HG03521 (cell line): ENCODE results near the gene CYP2D6.
"Not testable (repeated sequence)": the region's sequence is repeated elsewhere in the genome, so short reads cannot be mapped to it uniquely, and the experiment has no call there.

Experiments used
- ATAC-seq: cut with Tn5 transposase; IDR thresholded peaks from one replicate; pipeline ENCODE4 v1.9.1; 2021; ENCODE audit warnings: mild to moderate bottlenecking, moderate library complexity; ENCODE audit not compliant: unreplicated experiment

Gene CYP2D6

DNA sequence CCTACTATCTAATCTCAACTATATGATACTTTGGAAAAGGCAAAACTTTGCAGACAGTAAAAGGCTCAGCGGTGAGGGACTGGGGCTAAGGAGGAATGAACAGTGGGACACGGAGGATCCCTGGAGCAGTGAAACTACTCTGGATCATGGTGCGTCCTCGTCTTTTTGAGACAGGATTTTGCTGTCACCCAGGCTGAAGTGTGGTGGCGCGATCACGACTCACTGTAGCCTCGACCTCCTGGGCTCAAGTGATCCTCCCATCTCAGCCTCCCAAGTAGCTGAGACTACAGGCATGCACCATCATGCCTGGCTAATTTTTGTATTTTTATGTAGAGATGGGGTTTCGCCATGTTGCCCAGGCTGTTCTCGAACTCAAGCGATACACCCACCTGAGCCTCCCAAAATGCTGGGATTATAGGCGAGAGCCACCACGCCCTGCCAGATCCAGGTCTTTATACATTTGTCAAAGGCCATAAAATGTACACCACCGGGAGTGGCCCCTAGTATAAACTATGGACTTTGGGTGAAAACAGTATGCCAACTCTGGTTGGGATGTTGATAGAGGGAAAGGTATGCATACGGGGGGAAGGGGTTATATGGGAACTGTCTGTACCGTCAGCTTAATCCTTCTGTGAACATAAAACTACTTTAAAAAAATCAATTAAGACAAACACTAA is 28.0 kb upstream of the CYP2D6 start:
- ATAC-seq, result no peak

DNA sequence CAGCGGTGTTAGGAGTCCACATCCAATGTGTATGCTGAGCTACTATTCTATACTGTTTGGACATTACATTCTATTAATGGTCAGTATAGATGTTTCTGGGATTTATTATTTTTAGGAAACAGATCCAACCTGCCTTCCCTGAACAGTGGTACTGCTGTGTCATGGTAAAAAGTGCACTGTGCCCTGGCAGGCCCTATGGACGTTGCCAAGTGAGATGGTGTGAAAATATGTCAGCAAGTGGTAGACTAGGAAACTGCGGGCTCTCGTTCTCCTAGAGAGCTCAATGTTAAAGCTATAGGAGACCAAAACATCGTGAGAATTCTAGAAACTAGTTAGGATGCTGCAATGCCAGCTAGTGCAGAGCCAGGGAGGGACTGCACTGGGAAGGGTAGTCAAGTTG is 26.0 kb upstream of the CYP2D6 start:
- no peak for ATAC-seq

DNA sequence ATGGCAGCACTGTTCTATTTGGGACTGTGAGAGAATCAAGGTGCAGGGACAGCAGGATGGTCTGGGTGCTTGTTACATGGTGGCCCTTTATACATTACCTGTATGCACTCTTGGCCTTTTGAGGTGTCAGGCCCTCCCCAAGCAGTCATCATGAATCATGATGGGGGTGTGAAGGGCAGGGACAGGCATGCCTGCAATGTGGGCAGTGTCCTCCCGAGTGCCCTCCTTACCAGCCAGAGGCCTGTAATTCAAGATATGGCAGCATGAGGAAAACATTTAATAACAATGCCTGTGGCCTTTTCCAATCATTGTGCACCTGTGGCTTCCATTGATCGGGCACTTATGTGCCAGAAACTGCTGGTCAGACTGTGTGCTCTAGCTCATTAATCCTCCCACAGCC is 25.5 kb upstream of the CYP2D6 start:
- ATAC-seq, result no peak

DNA sequence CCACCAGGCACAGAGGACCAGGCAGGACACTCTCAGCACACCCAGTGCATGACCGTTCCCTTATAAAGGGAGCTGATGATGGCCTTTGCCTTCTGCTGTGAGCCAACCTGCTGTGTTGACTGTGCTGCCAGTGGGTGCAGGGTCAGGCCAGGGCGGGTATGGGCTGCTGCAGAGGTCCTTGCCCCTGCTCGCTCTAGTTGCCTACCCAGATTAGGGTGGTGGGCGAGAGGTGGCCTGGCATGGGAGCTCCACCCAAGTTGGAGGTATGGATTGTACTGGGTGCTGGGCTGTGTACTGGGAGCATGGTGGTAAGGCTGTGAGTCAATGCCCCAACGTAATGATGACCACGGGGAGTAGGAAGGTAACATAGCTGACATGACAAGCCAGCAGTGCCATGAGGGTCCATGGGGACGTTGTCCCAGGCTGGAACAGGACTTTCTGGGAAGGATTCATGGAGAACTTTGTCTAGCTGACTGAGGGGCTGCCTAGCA is 24.5 kb upstream of the CYP2D6 start:
- no peak for ATAC-seq

DNA sequence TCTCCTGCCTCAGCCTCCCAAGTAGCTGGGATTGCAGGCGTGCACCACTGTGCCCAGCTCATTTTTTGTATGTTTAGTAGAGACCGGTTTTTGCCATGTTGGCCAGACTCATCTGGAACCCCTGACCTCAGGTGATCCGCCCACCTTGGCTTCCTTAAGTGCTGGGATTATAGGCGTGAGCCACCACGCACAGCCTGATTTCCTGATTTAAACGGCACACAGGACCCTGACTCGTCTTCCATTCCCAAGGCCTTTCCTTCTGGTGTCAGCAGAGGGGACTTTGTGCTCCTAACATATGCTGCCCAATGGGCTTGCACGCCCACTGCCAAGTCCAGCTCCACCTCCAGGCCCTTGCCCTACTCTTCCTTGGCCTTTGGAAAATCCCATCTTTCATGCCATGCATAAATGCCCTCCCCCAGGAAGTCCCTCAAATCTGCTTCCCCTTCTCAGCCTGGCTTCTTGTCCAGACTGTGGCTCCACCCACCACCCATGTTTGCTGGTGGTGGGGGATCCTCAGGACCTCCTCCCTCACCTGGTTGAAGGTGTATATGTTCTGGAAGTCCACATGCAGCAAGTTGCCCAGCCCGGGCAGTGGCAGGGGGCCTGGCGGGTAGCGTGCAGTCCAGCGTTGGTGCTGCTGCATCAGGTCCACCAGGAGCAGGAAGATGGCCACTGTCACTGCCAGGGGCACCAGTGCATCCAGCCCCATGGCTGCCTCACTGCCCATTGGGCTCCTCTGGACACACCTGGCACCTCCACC is 23.9 kb upstream of the CYP2D6 start:
- no peak for ATAC-seq

DNA sequence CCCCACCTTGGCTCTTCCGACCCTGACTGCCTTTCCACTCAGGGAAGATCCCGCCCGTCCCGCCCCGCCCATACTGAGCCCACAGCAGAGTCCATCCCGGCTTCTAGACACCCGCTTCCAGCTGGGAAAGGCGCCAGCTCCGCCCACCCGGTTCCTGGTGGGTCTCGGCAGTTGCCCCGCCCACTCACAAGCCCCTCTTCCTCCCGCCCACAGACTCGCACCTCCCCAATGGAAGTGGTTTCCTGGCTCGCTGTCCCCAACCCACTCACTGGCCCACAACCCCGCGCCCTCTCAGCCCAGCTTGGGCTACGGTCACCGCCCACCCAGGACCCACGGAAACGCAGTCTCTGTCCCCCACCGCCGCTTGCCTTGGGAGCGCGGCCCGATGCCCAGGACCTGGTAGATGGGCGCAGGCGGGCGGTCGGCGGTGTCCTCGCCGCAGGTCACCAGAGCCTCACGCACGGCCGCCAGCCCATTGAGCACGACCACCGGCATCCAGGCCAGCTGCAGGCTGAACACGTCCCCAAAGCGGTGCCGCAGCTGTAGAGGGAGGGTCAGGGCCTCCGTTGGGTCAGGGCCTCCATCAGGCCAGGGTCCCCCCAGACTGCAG is 22.2 kb upstream of the CYP2D6 start:
- ATAC-seq, result no peak

DNA sequence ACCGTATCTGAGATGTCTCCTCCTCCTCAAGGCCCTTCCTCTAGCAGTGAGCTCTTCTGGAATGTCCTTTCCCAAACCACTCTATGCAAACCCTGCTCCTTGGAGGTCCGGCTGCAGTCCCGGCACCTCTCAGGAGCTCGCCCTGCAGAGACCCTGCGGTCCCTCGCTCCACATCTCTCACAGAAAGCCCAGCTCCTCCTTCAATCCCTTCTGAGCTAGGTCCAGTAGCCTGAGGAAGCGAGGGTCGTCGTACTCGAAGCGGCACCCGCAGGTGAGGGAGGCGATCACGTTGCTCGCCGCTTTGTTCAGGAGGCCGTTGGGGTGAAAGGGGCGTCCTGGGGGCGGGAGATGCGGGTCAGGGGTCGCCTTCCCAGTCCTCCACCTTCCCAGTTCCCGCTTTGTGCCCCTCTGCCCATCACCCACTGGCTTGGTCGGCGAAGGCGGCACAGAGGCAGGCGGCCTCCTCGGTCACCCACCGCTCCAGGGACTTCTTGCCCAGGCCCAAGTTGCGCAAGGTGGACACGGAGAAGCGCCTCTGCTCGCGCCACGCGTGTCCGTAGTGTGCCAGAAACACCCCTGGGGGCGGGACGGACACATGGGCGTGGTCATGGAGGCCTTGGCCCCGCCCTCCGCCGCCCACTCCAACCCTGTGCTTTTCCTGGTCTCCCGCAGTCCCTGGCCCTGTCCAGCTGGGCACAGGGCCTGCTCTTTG is 21.5 kb upstream of the CYP2D6 start:
- no peak for ATAC-seq

DNA sequence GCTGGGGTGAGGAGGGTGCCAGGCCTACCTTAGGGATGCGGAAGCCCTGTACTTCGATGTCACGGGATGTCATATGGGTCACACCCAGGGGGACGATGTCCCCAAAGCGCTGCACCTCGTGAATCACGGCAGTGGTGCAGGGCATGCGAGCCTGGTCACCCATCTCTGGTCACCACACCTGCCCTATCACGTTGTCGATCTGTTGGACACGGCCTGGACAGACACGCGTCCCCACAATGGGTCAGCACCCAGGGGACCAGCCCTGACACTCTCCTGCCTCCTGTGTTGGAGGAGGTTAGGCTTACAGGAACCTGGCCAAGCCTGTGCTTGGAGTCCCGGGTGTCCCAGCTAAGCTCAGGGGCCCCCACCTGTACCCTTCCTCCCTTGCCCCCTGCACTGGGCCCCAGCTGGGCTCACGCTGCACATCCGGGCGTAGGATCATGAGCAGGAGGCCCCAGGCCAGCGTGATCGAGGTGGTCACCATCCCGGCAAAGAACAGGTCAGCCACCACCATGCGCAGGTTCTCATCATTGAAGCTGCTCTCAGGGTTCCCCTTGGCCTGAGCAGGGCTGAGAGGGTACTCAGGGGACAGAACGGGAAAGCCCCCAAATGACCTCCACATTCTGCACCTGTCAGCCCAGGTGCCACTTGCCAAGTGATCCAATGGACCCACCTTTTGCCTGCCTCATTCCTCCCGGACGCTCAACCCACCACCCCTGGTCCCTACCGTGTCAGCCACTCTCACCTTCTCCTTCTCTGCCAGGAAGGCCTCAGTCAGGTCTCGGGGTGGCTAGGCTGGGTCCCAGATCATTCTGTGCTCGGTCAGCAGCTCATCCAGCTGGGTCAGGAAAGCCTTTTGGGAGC is 20.3 kb upstream of the CYP2D6 start:
- ATAC-seq, result no peak

DNA sequence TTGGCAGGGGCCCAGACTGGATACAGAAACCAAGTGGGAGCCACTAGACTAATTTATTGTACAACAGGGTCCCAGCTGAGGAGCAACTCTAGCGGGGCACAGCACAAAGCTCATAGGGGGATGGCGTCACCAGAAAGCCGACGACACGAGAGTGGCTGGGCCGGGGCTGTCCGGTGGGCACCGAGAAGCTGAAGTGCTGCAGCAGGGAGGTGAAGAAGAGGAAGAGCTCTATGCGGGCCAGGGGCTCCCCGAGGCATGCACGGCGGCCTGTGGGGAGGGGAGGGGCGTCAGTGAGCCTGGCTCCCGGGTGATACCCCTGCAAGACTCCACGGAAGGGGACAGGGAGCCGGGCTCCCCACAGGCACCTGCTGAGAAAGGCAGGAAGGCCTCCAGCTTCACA is 19.2 kb upstream of the CYP2D6 start:
- not testable (repeated sequence) for ATAC-seq

DNA sequence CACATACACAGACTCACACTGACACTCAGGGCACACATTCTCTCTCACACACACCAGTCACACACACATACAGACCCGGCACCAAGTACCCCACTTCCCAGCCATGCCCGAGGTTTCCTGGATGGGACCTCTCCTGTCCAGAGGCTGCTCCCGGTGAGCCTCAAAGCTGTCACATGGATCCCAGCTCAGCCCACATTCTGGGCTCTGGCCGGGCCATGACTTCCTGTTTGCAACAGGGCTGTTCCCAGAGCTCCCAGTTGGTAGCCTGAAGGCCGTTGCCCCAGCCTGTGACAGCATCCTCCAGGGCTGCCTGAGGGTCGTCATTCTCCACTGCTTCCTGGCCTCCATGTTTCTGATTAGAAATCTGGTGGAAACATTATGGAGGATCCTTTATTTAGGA is 14.6 kb upstream of the CYP2D6 start:
- no peak for ATAC-seq

DNA sequence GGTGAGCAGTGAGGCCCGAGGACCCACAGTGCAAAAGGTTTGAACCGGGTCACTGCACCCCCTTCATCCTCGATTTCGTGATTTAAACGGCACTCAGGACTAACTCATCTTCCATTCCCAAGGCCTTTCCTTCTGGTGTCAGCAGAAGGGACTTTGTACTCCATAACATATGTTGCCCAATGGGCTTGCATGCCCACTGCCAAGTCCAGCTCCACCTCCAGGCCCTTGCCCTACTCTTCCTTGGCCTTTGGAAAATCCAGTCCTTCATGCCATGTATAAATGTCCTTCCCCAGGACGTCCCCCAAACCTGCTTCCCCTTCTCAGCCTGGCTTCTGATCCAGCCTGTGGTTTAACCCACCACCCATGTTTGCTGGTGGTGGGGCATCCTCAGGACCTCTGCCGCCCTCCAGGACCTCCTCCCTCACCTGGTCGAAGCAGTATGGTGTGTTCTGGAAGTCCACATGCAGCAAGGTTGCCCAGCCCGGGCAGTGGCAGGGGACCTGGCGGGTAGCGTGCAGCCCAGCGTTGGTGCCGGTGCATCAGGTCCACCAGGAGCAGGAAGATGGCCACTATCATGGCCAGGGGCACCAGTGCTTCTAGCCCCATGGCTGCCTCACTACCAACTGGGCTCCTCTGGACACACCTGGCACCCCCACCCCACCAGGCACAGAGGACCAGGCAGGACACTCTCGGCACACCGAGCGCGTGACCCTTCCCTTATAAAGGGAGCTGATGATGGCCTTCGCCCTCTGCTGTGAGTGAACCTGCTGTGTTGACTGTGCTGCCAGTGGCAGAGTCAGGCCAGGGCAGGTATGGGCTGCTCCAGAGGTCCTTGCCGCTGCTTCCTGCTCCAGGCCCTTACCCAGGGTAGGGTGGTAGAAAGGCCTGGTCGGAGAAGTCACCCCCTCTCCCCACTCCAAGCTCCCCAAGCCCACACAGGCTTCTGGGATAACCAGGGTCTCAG is 13.5 kb upstream of the CYP2D6 start:
- ATAC-seq, result not testable (repeated sequence)

DNA sequence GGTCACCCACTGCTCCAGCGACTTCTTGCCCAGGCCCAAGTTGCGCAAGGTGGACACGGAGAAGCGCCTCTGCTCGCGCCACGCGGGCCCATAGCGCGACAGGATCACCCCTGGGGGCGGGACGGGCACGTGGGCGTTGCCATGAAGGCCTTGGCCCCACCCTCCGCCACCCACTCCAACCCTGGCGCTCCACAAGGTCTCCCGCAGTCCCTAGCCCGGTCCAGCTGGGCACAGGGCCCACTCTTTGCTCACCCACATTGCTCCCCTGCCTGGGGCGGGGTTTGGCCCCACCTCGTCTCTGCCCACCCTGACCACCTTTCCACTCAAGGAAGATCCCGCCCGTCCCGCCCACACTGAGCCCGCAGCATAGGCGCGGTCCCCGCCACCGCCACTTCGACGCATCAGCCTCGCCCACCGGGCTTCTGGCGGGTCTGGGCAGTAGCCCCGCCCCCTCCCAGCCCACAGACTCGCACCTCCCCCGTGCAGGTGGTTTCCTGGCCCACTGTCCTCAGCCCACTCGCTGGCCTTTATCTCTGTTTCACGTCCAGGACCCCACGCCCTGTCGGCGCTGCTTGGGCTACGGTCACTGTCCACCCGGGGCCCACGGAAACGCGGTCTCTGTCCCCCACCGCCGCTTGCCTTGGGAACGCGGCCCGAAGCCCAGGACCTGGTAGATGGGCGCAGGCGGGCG is 12.3 kb upstream of the CYP2D6 start:
- no peak for ATAC-seq

DNA sequence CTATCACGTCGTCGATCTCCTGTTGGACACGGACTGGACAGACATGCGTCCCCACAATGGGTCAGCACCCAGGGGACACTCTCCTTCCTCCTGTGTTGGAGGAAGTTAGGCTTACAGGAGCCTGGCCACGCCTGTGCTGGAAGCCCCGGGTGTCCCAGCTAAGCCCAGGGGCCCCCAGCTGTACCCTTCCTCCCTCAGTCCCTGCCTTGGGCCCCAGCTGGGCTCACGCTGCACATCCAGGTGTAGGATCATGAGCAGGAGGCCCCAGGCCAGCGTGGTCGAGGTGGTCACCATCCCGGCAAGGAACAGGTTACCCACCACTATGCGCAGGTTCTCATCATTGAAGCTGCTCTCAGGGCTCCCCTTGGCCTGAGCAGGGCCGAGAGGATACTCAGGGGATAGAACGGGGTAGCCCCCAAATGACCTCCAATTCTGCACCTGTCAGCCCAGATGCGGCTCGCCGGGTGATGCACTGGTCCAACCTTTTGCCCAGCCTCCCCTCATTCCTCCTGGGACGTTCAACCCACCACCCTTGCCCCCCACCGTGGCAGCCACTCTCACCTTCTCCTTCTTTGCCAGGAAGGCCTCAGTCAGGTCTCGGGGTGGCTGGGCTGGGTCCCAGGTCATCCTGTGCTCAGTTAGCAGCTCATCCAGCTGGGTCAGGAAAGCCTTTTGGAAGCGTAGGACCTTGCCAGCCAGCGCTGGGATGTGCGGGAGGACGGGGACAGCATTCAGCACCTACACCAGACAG is 10.9 kb upstream of the CYP2D6 start:
- ATAC-seq, result not testable (repeated sequence)

DNA sequence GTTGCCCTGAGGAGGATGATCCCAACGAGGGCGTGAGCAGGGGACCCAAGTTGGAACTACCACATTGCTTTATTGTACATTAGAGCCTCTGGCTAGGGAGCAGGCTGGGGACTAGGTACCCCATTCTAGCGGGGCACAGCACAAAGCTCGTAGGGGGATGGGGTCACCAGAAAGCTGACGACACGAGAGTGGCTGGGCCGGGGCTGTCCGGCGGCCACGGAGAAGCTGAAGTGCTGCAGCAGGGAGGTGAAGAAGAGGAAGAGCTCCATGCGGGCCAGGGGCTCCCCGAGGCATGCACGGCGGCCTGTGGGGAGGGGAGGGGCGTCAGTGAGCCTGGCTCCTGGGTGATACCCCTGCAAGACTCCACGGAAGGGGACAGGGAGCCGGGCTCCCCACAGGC is 9.5 kb upstream of the CYP2D6 start:
- not testable (repeated sequence) for ATAC-seq

DNA sequence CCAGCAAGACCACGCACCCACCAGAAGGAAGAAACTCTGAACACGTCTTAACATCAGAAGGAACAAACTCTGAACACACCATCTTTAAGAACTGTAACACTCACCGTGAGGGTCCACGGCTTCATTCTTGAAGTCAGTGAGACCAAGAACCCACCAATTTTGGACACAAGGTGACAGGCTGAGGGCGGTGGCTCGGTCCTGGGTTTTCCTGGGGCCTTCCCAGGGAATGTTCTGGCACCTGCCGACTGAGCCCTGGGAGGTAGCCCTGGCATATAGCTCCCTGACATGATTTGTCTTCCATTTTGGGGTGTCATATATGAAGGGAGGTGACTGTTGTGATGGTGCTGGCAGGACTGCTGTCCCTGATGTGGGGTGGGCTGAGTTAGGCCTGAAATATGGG is 8.9 kb upstream of the CYP2D6 start:
- ATAC-seq, result not testable (repeated sequence)

DNA sequence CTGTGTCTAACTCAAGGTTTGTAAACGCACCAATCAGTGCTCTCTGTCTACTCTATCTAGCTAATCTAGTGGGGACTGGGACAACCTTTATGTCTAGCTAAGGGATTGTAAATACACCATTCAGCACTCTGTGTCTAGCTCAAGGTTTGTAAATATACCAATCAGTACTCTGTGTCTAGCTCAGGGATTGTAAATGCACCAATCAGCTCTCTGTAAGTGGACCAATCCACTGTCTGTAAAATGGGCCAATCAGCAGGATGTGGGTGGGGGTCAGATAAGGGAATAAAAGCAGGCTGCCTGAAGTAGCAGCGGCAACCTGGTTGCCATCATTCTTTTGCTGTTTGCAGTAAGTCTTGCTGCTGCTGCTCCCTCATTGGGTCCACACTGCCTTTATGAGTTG is 8.4 kb upstream of the CYP2D6 start:
- no peak for ATAC-seq

DNA sequence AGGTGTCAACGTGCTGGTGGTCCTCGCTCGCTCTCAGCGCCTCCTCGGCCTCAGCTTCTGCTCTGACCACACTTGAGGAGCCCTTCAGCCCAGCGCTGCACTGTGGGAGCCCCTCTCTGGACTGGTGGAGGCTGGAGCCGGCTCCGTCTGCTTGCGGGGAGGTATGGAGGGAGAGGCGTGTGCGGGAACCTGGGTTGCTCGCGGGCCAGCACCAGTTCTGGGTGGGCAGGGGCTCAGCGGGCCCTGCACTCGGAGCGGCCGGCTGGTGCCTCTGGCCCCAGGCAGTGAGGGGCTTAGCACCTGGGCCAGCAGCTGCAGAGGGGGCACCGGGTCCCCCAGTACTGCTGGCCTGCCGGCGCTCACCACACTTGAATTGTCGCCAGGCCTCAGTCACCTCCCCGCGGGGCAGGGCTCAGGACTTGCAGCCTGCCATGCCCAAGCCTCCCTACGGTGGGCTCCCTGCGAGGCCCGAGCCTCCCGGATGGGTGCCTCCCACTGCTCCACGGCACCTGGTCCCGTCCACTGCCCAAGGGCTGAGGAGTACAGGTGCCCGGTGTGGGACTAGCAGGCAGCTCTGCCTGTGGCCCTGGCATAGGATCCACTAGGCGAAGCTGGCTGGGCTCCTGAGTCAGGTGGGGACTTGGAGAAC is 7.6 kb upstream of the CYP2D6 start:
- no peak for ATAC-seq
